Ovary (tissue), 9 donors: ENCODE measurements around the gene NLRP3. TPM values are rescaled to one million over a fixed set of nuclear protein-coding genes. Genes with fewer than 3 reads are reported as not detected.
A peak's percentile ranks its signal among the peaks of the same experiment; 100 is the strongest.

Experiments
- DNase-seq, 5 donors: peaks; one replicate each; pipeline ENCODE4 v3.0.0-alpha.2; 2019 to 2020
- H3K27ac ChIP-seq, 2 donors: fragments of 200-600 bp; one replicate each; pipeline versions ENCODE4 v1.5.1 to v1.8.0; 2019 to 2022
- H3K27me3 ChIP-seq: fragments of 200-600 bp; one replicate; pipeline ENCODE4 v1.8.0; 2022
- H3K36me3 ChIP-seq: fragments of 200-600 bp; sonication (generic); one replicate; pipeline ENCODE4 v1.5.1; 2019
- H3K4me1 ChIP-seq: one replicate; pipeline ENCODE4 v1.8.1; 2013; ENCODE audit warnings: mild to moderate bottlenecking, moderate library complexity; ENCODE audit not compliant: insufficient read depth
- H3K4me3 ChIP-seq: fragments of 200-600 bp; sonication (generic); one replicate; pipeline ENCODE4 v1.5.1; 2017
- H3K9me3 ChIP-seq, 2 donors: fragments of 200-600 bp in 1 of 2; sonication (generic) in 1 of 2; one replicate each; pipeline versions ENCODE4 v1.5.1 to v1.8.1; 2013 to 2019; ENCODE audit warnings: mild to moderate bottlenecking in 1 of 2, moderate library complexity in 1 of 2
- CTCF ChIP-seq, 3 donors: fragments of 450-650 bp in 2 of 3; fragments of 200-600 bp in 1 of 3; IDR thresholded peaks; one replicate each; pipeline versions ENCODE4 v1.5.1 to v1.8.0; 2016 to 2022; ENCODE audit warnings: antibody characterized with exemption in 3 of 3, mild to moderate bottlenecking in 1 of 3
- EP300 ChIP-seq: sonication (generic); formaldehyde crosslinking; IDR thresholded peaks from one replicate; pipeline ENCODE4 v1.6.1; 2017; ENCODE audit warnings: antibody characterized with exemption
- POLR2A ChIP-seq: fragments of 450-650 bp; IDR thresholded peaks from one replicate; pipeline ENCODE4 v1.6.1; 2017; ENCODE audit warnings: antibody characterized with exemption, mild to moderate bottlenecking, moderate library complexity
- WGBS, 3 donors: extraction: QIAGEN DNeasy Blood & Tissue Kit in 1 of 3; methylation state at CpG; one replicate each; pipeline versions ENCODE4 v1.1.5 to v1.1.7; 2013 to 2017; 5-methylcytosine and 5-hydroxymethylcytosine counted together
- intact Hi-C, 4 donors: fragments of 100-400 bp; cut with DNase I; formaldehyde crosslinking; loops; one replicate each; pipeline versions ENCODE4 v1.11.0 to v1.15.1; 2022 to 2023
- polyA plus RNA-seq, 2 donors: library from polyadenylated mRNA; stranded (reverse); fragments of 200-250 nt in 1 of 2; fragments of 350-450 nt in 1 of 2; fragmentation: Illumina TruSeq in 1 of 2; extraction: RNeasy Lipid Tissue Mini Kit (QIAGEN cat#74804) in 1 of 2; gene quantifications; one replicate each; pipeline ENCODE4 v1.2.3, GENCODE V29; 2013 to 2014
- total RNA-seq, 7 donors: library from RNA; depleted of rRNA in 2 of 7; stranded (reverse); fragments of >200 nt in 2 of 7; fragmentation: NEBNext Ultra II Directional in 3 of 7; extraction: Animal tissue kit (Norgen Biotek cat#: 25700) in 3 of 7; gene quantifications; one replicate each; pipeline versions ENCODE4 v1.1.0 to v1.2.4, GENCODE V29; 2016 to 2023
- donor health status: DM: no; HTN: no; CAD: no; lungs with moderate emphysema.
- donor health status: DM: no; HTN: no; CAD: no.
- donor health status: Bipolar disorder and iron deficiency.
- donor health status: DM: yes; HTN: yes; CAD: no.
- donor health status: DM: no; HTN: no; CAD: no.
- donor health status: DM: yes; HTN: yes; CAD: no.

Gene NLRP3
- total and polyA plus RNA-seq, 9 donors, result 0.50 to 2.2 (median 1.2) TPM

- H3K4me1 ChIP-seq, result no peaks in the 10 kb centered on the region
- intact Hi-C loops, result no loop called here
- TF ChIP-seq POLR2A (no peak), CTCF (IDR thresholded peaks at IDR 0.05) (no peak), EP300 (no peak)
- peak; percentile 41 to 78 (median 62) for DNase-seq
- WGBS, 3 donors, result 2 to 3% (median 3%) methylated on average over 31 of the region's 31 CpGs
- H3K4me3 ChIP-seq, result peak overlapping the region; percentile 46
- H3K36me3 ChIP-seq, result no peaks in the 10 kb centered on the region
- peak overlapping the region in 1 of 2 donors; percentile 16 for H3K27ac ChIP-seq
- H3K27me3 ChIP-seq, result no peaks in the 10 kb centered on the region
- no peaks in the 10 kb centered on the region for H3K9me3 ChIP-seq
These were observed 32.3 kb downstream of the NLRP3 start for GRCh38 chr1:247448107-247448791.

- no peak for DNase-seq
- Histone ChIP-seq H3K9me3 (no peaks in the 10 kb centered on the region), H3K36me3 (no peaks in the 10 kb centered on the region), H3K27ac (no peak overlapping the region), H3K4me1 (no peaks in the 10 kb centered on the region), H3K4me3 (no peak overlapping the region), H3K27me3 (no peaks in the 10 kb centered on the region)
- intact Hi-C loops, result no loop called here
- WGBS, 3 donors, result 92 to 94% (median 93%) methylated on average over 23 of the region's 23 CpGs
- TF ChIP-seq POLR2A, result no peak
- TF ChIP-seq CTCF (IDR thresholded peaks at IDR 0.05), result no peak
- no peak for TF ChIP-seq EP300
These were observed 35.5 kb downstream of the NLRP3 start for GRCh38 chr1:247451388-247452010.

GRCh38 chr1:247452447-247453039 is 36.6 kb downstream of the NLRP3 start:
- H3K27me3 ChIP-seq, result no peaks in the 10 kb centered on the region

GRCh38 chr1:247453245-247453644 is 37.3 kb downstream of the NLRP3 start:
- H3K27me3 ChIP-seq, result no peaks in the 10 kb centered on the region
- H3K4me3 ChIP-seq, result no peak overlapping the region
- TF ChIP-seq POLR2A (no peak), EP300 (no peak), CTCF (IDR thresholded peaks at IDR 0.05) (no peak)
- H3K27ac ChIP-seq, result no peak overlapping the region
- intact Hi-C loops, result no loop called here
- no peaks in the 10 kb centered on the region for H3K4me1 ChIP-seq
- H3K9me3 ChIP-seq, result no peaks in the 10 kb centered on the region
- 16 to 29% (median 27%) methylated on average over 4 of the region's 4 CpGs for WGBS, 3 donors
- no peaks in the 10 kb centered on the region for H3K36me3 ChIP-seq
- DNase-seq, result no peak

More at GRCh38 chr1:247452447-247453039, 36.6 kb downstream of the NLRP3 start:
- H3K9me3 ChIP-seq, result no peaks in the 10 kb centered on the region
- TF ChIP-seq POLR2A (no peak), EP300 (no peak), CTCF (IDR thresholded peaks at IDR 0.05) (no peak)
- no peaks in the 10 kb centered on the region for H3K36me3 ChIP-seq
- intact Hi-C loops, result no loop called here
- DNase-seq, result no peak
- no peaks in the 10 kb centered on the region for H3K4me1 ChIP-seq
- no peak overlapping the region for H3K27ac ChIP-seq
- H3K4me3 ChIP-seq, result no peak overlapping the region
- 72 to 79% (median 78%) methylated on average over 12 of the region's 12 CpGs for WGBS, 3 donors
